22Rv1 (cell line): ENCODE data around the gene UNC45B.
A peak's percentile ranks its signal among the peaks of the same experiment; 100 is the strongest.

ENCODE experiments used
- H3K27ac ChIP-seq: fragments of 450-650 bp; 2 replicates; pipeline ENCODE4 v1.5.1; 2017
- CTCF ChIP-seq: fragments of 450-650 bp; IDR thresholded peaks from 2 replicates; pipeline ENCODE4 v1.5.1; 2017; ENCODE audit warnings: mild to moderate bottlenecking
- ZFX ChIP-seq: fragments of 450-650 bp; IDR thresholded peaks from 2 replicates; pipeline ENCODE4 v1.6.1; 2017; ENCODE audit warnings: antibody characterized with exemption, borderline replicate concordance

UNC45B gene

GRCh38 chr17:35130392-35130791, 17.2 kb upstream of the UNC45B start:
- no peak for TF ChIP-seq ZFX
- TF ChIP-seq CTCF, result no peak
- no peak overlapping the region for H3K27ac ChIP-seq

GRCh38 chr17:35132099-35132498, 15.5 kb upstream of the UNC45B start:
- no peak for TF ChIP-seq ZFX
- no peak for TF ChIP-seq CTCF
- no peak overlapping the region for H3K27ac ChIP-seq

GRCh38 chr17:35132816-35133550, 14.6 kb upstream of the UNC45B start:
- TF ChIP-seq ZFX (no peak), CTCF (no peak)
- H3K27ac ChIP-seq, result no peak overlapping the region

- H3K27ac ChIP-seq, result no peak overlapping the region
- no peak for TF ChIP-seq CTCF
- TF ChIP-seq ZFX, result no peak
Observed at GRCh38 chr17:35135322-35135721, 12.3 kb upstream of the UNC45B start.

GRCh38 chr17:35138218-35138617, 9.4 kb upstream of the UNC45B start:
- H3K27ac ChIP-seq, result no peak overlapping the region
- TF ChIP-seq CTCF (no peak), ZFX (no peak)

GRCh38 chr17:35141681-35142466, 5.7 kb upstream of the UNC45B start, which contains the start of gene NLE1:
Gene NLE1 (minus strand): TSS chr17:35142303. CDS start chr17:35142275, 28 bp downstream.
- TF ChIP-seq ZFX, result no peak
- TF ChIP-seq CTCF, result peak; percentile 98
- H3K27ac ChIP-seq, result peak within 1 kb of the TSS; percentile 50

GRCh38 chr17:35142467-35142796, 5.2 kb upstream of the UNC45B start:
- no peak overlapping the region for H3K27ac ChIP-seq
- TF ChIP-seq CTCF (peak; percentile 42), ZFX (no peak)
